ENCODE measurements around the gene JPH2.
"Not testable (repeated sequence)": the region's sequence is repeated elsewhere in the genome, so short reads cannot be mapped to it uniquely, and the experiment has no call there.

Gene JPH2

DNA sequence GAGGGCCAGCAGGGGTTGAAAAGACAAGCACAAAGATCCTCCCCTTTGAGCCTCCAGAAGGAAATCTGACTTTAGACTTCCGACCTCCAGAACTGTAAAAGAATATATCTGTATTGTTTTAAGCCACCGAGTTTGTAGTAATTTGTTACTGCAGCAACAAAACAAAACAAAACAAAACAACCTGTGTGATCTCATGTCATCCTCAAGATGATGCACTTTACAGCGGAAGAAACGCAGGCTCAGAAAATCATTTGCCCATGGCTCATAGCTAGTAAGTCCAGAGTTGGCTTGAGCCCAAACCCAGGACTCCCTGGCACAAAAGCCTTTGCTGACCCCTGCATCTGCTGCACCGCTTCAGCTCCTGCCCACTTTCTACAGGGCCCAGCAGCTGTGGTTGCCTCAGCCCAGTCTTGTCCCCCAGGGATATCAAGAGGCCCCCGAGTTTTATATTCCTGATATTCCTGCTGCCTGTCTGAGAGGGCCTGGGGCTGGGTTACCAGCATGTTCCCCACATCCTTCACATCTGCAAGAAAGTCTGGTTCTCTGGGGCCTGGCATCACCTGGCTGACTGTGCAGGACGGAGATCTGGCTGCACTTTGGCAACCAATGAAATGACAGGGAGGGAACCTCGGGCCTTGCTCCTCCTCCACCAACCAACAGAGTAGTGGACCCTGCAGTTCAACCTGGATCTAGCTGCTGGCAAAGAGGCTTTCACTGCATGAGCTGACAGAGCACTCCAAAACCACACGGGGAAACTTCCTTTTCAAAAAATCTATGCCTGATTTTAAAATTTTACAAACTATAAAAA, 56.9 kb downstream of the JPH2 start:
- Histone ChIP-seq H3K9me3 (no peaks in the 10 kb centered on the region), H3K27ac (peak overlapping the region; percentile 47 to 72), H3K4me1 (peaks cover 0 to 56% (median 16%) of the 10 kb centered on the region in 4 donors), H3K4me3 (no peak overlapping the region), H3K36me3 (no peaks in the 10 kb centered on the region), H3K27me3 (no peaks in the 10 kb centered on the region)
- TF ChIP-seq, protein P1, sequence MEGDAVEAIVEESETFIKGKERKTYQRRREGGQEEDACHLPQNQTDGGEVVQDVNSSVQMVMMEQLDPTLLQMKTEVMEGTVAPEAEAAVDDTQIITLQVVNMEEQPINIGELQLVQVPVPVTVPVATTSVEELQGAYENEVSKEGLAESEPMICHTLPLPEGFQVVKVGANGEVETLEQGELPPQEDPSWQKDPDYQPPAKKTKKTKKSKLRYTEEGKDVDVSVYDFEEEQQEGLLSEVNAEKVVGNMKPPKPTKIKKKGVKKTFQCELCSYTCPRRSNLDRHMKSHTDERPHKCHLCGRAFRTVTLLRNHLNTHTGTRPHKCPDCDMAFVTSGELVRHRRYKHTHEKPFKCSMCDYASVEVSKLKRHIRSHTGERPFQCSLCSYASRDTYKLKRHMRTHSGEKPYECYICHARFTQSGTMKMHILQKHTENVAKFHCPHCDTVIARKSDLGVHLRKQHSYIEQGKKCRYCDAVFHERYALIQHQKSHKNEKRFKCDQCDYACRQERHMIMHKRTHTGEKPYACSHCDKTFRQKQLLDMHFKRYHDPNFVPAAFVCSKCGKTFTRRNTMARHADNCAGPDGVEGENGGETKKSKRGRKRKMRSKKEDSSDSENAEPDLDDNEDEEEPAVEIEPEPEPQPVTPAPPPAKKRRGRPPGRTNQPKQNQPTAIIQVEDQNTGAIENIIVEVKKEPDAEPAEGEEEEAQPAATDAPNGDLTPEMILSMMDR (IDR thresholded peaks at IDR 0.05): no peak
- peak in 1 of 2 donors; percentile 62 for DNase-seq
- intact Hi-C loops (cut with DNase I; ENCODE audit: low total_unique reads): no loop called here

DNA sequence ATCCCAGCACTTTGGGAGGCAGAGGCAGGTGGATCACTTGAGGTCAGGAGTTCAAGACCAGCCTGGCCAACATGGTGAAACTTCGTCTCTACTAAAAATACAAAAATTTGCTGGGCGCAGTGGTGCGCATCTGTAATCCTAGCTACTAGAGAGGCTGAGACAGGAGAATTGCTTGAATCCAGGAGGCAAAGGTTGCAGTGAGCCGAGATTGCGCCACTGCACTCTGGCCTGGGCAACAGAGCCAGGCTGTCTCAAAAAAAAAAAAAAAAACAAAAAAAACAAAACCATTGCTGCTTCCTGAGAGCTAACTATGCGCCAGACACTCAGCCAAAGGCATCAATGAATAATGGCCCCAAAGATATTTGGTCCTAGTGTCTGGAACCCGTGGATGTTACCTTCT, 57.7 kb downstream of the JPH2 start:
- H3K36me3 ChIP-seq; intact Hi-C loops (cut with DNase I; ENCODE audit: low total_unique reads); H3K4me3 ChIP-seq; H3K27me3 ChIP-seq; H3K9me3 ChIP-seq: not testable (repeated sequence)
- DNase-seq: peak in 1 of 2 donors; percentile 70
- Histone ChIP-seq H3K4me1 (peaks cover 0 to 61% (median 16%) of the 10 kb centered on the region in 4 donors), H3K27ac (peak overlapping the region; percentile 47 to 72)

DNA sequence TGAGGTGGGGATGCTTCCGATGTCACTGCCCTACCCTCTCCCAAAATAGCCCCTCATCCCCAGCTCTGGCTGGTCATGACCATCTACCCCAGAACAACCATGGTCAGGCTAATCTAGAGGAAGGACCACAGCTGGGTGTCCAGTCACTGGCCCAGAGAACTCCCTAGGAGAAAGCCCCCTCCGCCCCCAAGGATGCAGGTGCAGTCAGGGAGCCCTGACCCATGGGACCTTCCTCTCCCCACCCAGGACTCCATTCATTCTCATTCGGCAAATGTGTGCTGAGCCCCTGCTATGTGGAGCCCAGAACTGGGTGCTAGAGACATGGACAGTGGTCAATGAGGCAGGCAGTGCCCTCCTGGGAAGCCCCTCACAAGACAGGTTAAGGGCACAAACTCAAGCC, 60.5 kb downstream of the JPH2 start:
- TF ChIP-seq, protein P1 (IDR thresholded peaks at IDR 0.05): no peak
- Histone ChIP-seq H3K36me3 (no peaks in the 10 kb centered on the region), H3K9me3 (no peaks in the 10 kb centered on the region), H3K4me1 (peaks cover 0 to 81% (median 31%) of the 10 kb centered on the region in 4 donors), H3K27ac (peak overlapping the region; percentile 8 to 30), H3K4me3 (no peak overlapping the region), H3K27me3 (no peaks in the 10 kb centered on the region)
- intact Hi-C loops (cut with DNase I; ENCODE audit: low total_unique reads): no loop called here
- DNase-seq: no peak

DNA sequence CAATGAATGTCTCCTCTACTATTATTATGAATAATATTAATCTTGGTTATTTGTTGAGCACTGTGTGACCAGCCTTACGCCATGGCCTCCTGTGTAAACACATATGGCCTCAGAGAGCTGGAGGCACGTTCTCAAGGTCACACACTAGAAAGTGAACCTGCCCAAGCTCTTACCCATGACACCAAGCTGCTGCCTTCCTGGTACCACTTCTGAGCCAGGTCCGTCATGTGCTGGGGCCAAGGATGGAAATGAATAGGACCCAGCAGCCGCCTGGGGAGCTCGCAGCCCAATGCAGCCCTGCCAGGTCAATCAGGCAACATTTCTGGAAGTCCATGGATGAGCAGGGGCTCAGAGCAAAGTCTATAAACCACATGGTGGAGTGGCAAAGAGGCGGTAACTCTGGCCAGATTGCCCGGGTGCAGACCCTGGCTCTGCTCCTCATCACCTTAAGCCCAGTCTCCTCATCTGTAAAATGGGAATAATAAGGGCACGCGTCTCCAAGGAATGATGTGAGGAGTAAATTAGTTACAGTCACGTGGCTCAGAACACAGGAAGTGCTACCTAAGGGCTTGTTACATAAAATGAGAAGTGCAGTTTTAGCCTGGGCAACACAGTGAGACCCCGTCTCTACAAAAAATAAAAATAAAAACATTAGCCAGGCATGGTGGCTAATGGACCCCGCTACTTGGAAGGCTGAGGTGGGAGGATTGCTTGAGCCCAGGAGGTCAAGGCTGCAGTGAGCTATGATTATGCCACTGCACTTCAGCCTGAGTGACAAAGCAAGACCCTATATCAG, 61.5 kb downstream of the JPH2 start:
- Histone ChIP-seq H3K4me1 (peaks cover 0 to 81% (median 29%) of the 10 kb centered on the region in 4 donors), H3K36me3 (no peaks in the 10 kb centered on the region), H3K27ac (peak overlapping the region; percentile 32 to 38)

DNA sequence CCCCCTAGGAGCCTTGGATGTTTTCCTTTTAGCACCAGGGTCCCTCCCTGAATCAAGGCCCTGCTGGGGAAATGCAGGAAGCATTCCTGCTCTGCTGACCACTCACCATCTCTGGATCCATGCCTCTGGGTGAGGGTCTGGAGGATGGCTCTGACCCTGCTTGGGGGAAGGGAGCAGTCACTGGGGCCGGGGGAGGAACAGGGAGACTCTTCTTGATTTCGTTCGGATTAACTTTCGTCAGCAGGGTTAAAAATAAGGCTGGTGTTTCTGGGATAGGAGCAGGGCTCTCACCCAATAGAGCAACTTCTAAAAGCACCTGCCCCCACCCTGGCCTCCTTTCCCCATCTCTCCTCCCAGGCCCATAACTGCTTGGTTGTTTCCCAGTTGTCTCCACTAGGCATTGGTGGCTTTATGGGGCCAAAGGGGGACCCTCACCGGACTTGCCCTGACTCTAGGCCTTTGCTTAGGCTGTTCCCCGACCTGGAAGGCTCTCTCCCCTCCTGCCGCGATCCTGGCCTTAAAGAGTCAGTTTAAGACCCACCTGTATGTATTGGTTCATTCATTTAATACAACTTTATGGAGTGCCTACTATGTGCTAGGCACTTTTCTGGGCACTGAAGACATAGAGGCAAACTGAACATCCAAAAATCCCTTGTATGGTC, 63.0 kb downstream of the JPH2 start:
- Histone ChIP-seq H3K27me3 (no peaks in the 10 kb centered on the region), H3K9me3 (no peaks in the 10 kb centered on the region), H3K36me3 (no peaks in the 10 kb centered on the region), H3K4me1 (peaks cover 0 to 81% (median 23%) of the 10 kb centered on the region in 4 donors), H3K4me3 (no peak overlapping the region), H3K27ac (peak overlapping the region; percentile 45 to 53)
- TF ChIP-seq, protein P1 (IDR thresholded peaks at IDR 0.05): no peak
- intact Hi-C loops (cut with DNase I; ENCODE audit: low total_unique reads): no loop called here
- no peak for DNase-seq

More for the DNA sequence above, 61.5 kb downstream of the JPH2 start:
- DNase-seq: no peak
- TF ChIP-seq, protein P1 (IDR thresholded peaks at IDR 0.05): no peak
- Histone ChIP-seq H3K4me3 (no peak overlapping the region), H3K27me3 (no peaks in the 10 kb centered on the region), H3K9me3 (no peaks in the 10 kb centered on the region)
- intact Hi-C loops (cut with DNase I; ENCODE audit: low total_unique reads): no loop called here

All from tibial artery (tissue), 4 donors.